GM13976 (cell line): ENCODE data around the gene CHGA.

ENCODE experiments used
- DNase-seq: peaks from one replicate; pipeline ENCODE4 v3.0.0; 2012; ENCODE audit warnings: low spot score
- CTCF ChIP-seq: IDR thresholded peaks from 2 replicates; pipeline ENCODE4 v1.5.1; 2012; ENCODE audit warnings: borderline replicate concordance, mild to moderate bottlenecking; ENCODE audit not compliant: insufficient read depth; ENCODE audit errors: extremely low read depth, missing control alignments, control extremely low read depth
- in situ Hi-C: fragments of 300-500 bp; cut with MboI; formaldehyde crosslinking; loops from one replicate; pipeline ENCODE4 v1.12.0; 2022; ENCODE audit warnings: low sequenced_read_pairs, mixed read lengths, inconsistent platforms; ENCODE audit not compliant: unreplicated experiment

CHGA gene

GRCh38 chr14:92928258-92928629 lies 5.3 kb downstream of the CHGA start:
- no peak for DNase-seq
- in situ Hi-C loops: no loop called here
- TF ChIP-seq CTCF: no peak

- no peak for TF ChIP-seq CTCF
- no peak for DNase-seq
- in situ Hi-C loops: no loop called here
Measured at GRCh38 chr14:92928961-92929688, 6.2 kb downstream of the CHGA start.

GRCh38 chr14:92929689-92930608 lies 7.0 kb downstream of the CHGA start:
- no peak for TF ChIP-seq CTCF
- in situ Hi-C loops: no loop called here
- no peak for DNase-seq

GRCh38 chr14:92930737-92931602 lies 8.0 kb downstream of the CHGA start:
- no peak for DNase-seq
- in situ Hi-C loops: no loop called here
- TF ChIP-seq CTCF: no peak

GRCh38 chr14:92931681-92932447 lies 8.9 kb downstream of the CHGA start:
- TF ChIP-seq CTCF: no peak
- in situ Hi-C loops: no loop called here
- DNase-seq: no peak
